WTC11 (cell line): ENCODE data around the gene HMCES. TPM values are rescaled to one million over a fixed set of nuclear protein-coding genes. Genes with fewer than 3 reads are reported as not detected.

Experiments
- ATAC-seq: fragments of 200-7000 bp; cut with Tn5 transposase; 2 replicates; pipeline ENCODE4 v1.10.0; 2021; ENCODE audit warnings: mild to moderate bottlenecking, moderate library complexity
- CTCF ChIA-PET: fragments of 300-600 bp; sonication (Branson Sonifier 250); formaldehyde crosslinking; loops from one replicate; lab custom pipeline; 2021; ENCODE audit warnings: antibody characterized with exemption; lab: Charles Lee
- POLR2A ChIA-PET: fragments of 350-600 bp; sonication (Branson Sonifier 250); formaldehyde crosslinking; loops from one replicate; lab custom pipeline; 2021; ENCODE audit warnings: antibody characterized with exemption; lab: Charles Lee
- DNase-seq: peaks from one replicate; pipeline ENCODE4 v3.0.0; 2021; ENCODE audit warnings: low spot score
- H3K27ac Mint-ChIP-seq: 2 replicates; pipeline ENCODE4 v1.8.0; 2021; ENCODE audit warnings: mixed read lengths
- H3K27me3 Mint-ChIP-seq: 2 replicates; pipeline ENCODE4 v1.8.0; 2021; ENCODE audit warnings: low read depth, mild to moderate bottlenecking, moderate library complexity, mixed read lengths
- H3K36me3 Mint-ChIP-seq: 2 replicates; pipeline ENCODE4 v1.8.0; 2021; ENCODE audit warnings: mixed read lengths
- H3K4me1 Mint-ChIP-seq: 2 replicates; pipeline ENCODE4 v1.8.0; 2022; ENCODE audit warnings: mixed read lengths
- H3K4me3 Mint-ChIP-seq: 2 replicates; pipeline ENCODE4 v1.8.0; 2021; ENCODE audit warnings: mild to moderate bottlenecking, moderate library complexity, mixed read lengths
- H3K9me3 Mint-ChIP-seq: 2 replicates; pipeline ENCODE4 v1.8.0; 2021; ENCODE audit warnings: mixed read lengths
- GTF2I ChIP-seq: fragments of 250-450 bp; sonication (Bioruptor Pico); conservative IDR thresholded peaks from 2 replicates; pipeline ENCODE4 v1.4.0; 2021; ENCODE audit warnings: mild to moderate bottlenecking
- NFE2L1 ChIP-seq: sonication (generic); formaldehyde crosslinking; IDR thresholded peaks from 2 replicates; pipeline ENCODE4 v1.8.1; 2023; ENCODE audit warnings: missing genetic modification reagents
- NR1H2 ChIP-seq: sonication (generic); formaldehyde crosslinking; IDR thresholded peaks from 2 replicates; pipeline ENCODE4 v1.9.0; 2021; ENCODE audit warnings: mild to moderate bottlenecking, moderate library complexity, missing genetic modification reagents
- NR2C2 ChIP-seq: sonication (generic); formaldehyde crosslinking; IDR thresholded peaks from 2 replicates; pipeline ENCODE4 v1.8.0; 2022; ENCODE audit warnings: mild to moderate bottlenecking, missing genetic modification reagents
- SOX15 ChIP-seq: fragments of 250-450 bp; sonication (Bioruptor Pico); IDR thresholded peaks from 2 replicates; pipeline ENCODE4 v1.9.0; 2021; ENCODE audit warnings: mild to moderate bottlenecking
- ZNF232 ChIP-seq: sonication (generic); formaldehyde crosslinking; IDR thresholded peaks from 2 replicates; pipeline ENCODE4 v1.8.0; 2022; ENCODE audit warnings: mild to moderate bottlenecking, missing genetic modification reagents
- total RNA-seq: library from RNA; stranded (reverse); gene quantifications from 3 replicates; pipeline ENCODE4 v1.2.3, GENCODE V29; 2021
- TF ChIP-seq, protein P1 (sequence below): sonication (generic); formaldehyde crosslinking; IDR thresholded peaks from 2 replicates; pipeline ENCODE4 v1.8.0; 2023; ENCODE audit warnings: mild to moderate bottlenecking, missing genetic modification reagents
- TF ChIP-seq, protein P2 (sequence below): fragments of 250-450 bp; sonication (Bioruptor Pico); conservative IDR thresholded peaks from 2 replicates; pipeline ENCODE4 v1.9.0; 2021; ENCODE audit warnings: mild to moderate bottlenecking
- TF ChIP-seq, protein P3 (sequence below): sonication (generic); formaldehyde crosslinking; IDR thresholded peaks from 2 replicates; pipeline ENCODE4 v1.8.1; 2022; ENCODE audit warnings: mild to moderate bottlenecking, missing genetic modification reagents, moderate library complexity, borderline replicate concordance
- TF ChIP-seq, protein P4 (sequence below): sonication (generic); formaldehyde crosslinking; IDR thresholded peaks from 2 replicates; pipeline ENCODE4 v1.8.1; 2022; ENCODE audit warnings: missing genetic modification reagents, borderline replicate concordance
- TF ChIP-seq, protein P5 (sequence below): fragments of 250-450 bp; sonication (Bioruptor Pico); IDR thresholded peaks from 2 replicates; pipeline ENCODE4 v1.9.0; 2021; ENCODE audit warnings: mild to moderate bottlenecking
- TF ChIP-seq, protein P6 (sequence below): sonication (generic); formaldehyde crosslinking; IDR thresholded peaks from 2 replicates; pipeline ENCODE4 v1.8.0; 2022; ENCODE audit warnings: mild to moderate bottlenecking, missing genetic modification reagents

HMCES gene
- total RNA-seq, 1 experiment from 2014 or later = 47.7 TPM

DNA sequence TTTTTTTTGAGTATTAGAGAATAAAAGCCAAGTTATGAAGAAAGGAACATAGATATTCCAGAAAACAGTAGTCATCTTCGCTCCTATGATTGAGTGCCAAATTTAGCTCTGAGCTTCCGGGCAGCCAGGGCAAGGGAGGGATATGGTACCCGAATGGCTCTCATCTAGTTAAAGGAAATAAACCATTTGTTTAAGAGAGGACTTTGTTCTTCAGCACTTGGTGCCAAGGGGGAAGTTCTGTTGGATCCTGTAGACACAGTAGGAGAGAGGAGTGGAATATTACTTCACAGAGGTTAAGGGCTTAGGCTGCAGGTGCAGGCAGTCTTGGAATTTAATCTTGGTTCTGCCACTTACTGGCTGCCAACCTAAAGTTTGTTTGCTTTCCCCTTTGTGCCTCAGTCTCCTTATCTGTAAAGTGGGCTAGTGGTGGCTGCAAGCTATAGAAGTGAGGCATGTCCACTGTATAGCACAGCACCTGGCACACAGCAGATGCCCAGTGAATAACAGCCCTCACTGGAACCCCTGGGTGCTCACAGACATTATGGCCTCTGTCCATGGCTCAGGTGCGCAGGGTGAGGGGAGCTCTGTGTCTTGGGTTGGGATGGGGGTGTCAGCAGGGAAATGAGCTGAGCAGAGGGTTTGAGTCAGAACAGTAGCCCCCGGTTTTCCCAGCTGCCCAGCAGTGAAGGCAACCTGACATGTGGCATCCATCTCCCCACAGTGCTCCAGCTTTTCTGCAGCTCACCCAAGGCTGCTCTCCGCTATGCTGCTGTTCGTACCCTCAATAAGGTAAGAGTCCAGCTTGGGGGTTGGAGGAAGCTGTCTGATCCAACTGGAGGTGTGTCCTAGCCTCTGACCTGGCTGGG lies 18.8 kb upstream of the HMCES start:
- ChIA-PET POLR2A (no interaction called here), CTCF (no interaction called here)

DNA sequence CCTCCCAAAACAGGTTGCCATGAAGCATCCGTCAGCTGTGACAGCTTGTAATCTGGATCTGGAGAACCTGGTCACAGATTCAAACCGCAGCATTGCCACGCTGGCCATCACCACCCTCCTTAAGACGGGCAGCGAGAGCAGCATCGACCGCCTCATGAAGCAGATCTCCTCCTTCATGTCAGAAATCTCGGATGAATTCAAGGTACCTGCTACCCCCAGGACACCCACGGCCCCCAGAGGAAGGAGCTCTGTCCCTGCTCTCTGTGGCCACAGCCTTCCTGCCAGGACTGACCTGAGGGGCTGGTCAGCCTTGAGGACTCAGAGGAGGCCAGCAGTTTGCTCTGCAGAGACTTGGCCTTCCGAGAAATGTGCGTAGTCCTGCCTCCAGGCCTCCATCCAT lies 18.1 kb upstream of the HMCES start:
- Mint-ChIP-seq H3K4me1 (no peaks in the 10 kb centered on the region), H3K27me3 (no peaks in the 10 kb centered on the region), H3K27ac (no peak overlapping the region), H3K9me3 (no peaks in the 10 kb centered on the region), H3K36me3 (peaks cover 87% of the 10 kb centered on the region), H3K4me3 (no peak overlapping the region)
- ChIA-PET CTCF (no interaction called here), POLR2A (no interaction called here)
- DNase-seq (no peak), ATAC-seq (no peak)
- TF ChIP-seq, protein P1, sequence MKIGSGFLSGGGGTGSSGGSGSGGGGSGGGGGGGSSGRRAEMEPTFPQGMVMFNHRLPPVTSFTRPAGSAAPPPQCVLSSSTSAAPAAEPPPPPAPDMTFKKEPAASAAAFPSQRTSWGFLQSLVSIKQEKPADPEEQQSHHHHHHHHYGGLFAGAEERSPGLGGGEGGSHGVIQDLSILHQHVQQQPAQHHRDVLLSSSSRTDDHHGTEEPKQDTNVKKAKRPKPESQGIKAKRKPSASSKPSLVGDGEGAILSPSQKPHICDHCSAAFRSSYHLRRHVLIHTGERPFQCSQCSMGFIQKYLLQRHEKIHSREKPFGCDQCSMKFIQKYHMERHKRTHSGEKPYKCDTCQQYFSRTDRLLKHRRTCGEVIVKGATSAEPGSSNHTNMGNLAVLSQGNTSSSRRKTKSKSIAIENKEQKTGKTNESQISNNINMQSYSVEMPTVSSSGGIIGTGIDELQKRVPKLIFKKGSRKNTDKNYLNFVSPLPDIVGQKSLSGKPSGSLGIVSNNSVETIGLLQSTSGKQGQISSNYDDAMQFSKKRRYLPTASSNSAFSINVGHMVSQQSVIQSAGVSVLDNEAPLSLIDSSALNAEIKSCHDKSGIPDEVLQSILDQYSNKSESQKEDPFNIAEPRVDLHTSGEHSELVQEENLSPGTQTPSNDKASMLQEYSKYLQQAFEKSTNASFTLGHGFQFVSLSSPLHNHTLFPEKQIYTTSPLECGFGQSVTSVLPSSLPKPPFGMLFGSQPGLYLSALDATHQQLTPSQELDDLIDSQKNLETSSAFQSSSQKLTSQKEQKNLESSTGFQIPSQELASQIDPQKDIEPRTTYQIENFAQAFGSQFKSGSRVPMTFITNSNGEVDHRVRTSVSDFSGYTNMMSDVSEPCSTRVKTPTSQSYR (CRISPR knock-in tag) = no peak
- TF ChIP-seq NR1H2 (CRISPR knock-in tag) = no peak
- TF ChIP-seq, protein P2, sequence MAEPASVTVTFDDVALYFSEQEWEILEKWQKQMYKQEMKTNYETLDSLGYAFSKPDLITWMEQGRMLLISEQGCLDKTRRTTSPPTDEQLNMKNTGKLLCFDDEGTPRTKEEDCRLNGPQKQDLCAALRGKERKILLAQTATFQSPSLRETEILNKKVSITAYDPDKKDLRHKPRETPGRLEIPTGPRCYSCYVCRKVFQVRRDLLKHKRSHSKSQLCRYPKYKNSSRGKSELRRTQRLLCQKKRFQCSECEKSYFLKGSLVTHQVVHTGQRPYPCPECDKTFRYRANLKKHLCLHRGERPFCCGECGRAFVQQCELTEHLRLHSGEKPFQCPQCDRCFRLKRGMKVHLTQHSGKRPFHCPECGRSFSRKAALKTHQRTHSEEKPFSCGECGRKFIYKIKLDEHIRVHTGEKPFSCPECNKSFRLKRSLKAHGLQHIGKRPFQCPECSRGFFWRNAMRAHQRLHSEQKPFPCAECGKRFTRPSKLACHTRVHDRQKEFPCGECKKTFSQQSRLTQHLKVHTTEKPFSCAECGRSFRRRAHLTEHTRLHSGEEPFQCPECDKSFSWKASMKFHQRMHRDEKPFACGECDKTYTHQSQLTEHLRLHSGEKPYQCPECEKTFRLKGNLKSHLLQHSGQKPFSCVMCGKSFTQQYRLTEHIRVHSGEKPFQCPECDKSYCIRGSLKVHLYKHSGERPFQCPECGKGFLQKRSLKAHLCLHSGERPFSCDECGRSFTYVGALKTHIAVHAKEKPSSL (CRISPR knock-in tag) = no peak
- no peak for TF ChIP-seq GTF2I
- TF ChIP-seq, protein P3, sequence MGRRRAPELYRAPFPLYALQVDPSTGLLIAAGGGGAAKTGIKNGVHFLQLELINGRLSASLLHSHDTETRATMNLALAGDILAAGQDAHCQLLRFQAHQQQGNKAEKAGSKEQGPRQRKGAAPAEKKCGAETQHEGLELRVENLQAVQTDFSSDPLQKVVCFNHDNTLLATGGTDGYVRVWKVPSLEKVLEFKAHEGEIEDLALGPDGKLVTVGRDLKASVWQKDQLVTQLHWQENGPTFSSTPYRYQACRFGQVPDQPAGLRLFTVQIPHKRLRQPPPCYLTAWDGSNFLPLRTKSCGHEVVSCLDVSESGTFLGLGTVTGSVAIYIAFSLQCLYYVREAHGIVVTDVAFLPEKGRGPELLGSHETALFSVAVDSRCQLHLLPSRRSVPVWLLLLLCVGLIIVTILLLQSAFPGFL (CRISPR knock-in tag) = no peak
- TF ChIP-seq SOX15 (CRISPR knock-in tag) = no peak
- no peak for TF ChIP-seq ZNF232

More for the DNA sequence above, 18.8 kb upstream of the HMCES start:
- peaks cover 85% of the 10 kb centered on the region for H3K36me3 Mint-ChIP-seq
- ATAC-seq (no peak), DNase-seq (no peak)
- no peaks in the 10 kb centered on the region for H3K27me3 Mint-ChIP-seq
- H3K9me3 Mint-ChIP-seq = no peaks in the 10 kb centered on the region
- no peak overlapping the region for H3K27ac Mint-ChIP-seq
- H3K4me3 Mint-ChIP-seq = no peak overlapping the region
- no peaks in the 10 kb centered on the region for H3K4me1 Mint-ChIP-seq
- TF ChIP-seq NR2C2 (no peak), NFE2L1 (CRISPR knock-in tag) (no peak)
- TF ChIP-seq, protein P4, sequence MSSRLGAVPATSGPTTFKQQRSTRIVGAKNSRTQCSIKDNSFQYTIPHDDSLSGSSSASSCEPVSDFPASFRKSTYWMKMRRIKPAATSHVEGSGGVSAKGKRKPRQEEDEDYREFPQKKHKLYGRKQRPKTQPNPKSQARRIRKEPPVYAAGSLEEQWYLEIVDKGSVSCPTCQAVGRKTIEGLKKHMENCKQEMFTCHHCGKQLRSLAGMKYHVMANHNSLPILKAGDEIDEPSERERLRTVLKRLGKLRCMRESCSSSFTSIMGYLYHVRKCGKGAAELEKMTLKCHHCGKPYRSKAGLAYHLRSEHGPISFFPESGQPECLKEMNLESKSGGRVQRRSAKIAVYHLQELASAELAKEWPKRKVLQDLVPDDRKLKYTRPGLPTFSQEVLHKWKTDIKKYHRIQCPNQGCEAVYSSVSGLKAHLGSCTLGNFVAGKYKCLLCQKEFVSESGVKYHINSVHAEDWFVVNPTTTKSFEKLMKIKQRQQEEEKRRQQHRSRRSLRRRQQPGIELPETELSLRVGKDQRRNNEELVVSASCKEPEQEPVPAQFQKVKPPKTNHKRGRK (CRISPR knock-in tag) = no peak
- TF ChIP-seq, protein P5, sequence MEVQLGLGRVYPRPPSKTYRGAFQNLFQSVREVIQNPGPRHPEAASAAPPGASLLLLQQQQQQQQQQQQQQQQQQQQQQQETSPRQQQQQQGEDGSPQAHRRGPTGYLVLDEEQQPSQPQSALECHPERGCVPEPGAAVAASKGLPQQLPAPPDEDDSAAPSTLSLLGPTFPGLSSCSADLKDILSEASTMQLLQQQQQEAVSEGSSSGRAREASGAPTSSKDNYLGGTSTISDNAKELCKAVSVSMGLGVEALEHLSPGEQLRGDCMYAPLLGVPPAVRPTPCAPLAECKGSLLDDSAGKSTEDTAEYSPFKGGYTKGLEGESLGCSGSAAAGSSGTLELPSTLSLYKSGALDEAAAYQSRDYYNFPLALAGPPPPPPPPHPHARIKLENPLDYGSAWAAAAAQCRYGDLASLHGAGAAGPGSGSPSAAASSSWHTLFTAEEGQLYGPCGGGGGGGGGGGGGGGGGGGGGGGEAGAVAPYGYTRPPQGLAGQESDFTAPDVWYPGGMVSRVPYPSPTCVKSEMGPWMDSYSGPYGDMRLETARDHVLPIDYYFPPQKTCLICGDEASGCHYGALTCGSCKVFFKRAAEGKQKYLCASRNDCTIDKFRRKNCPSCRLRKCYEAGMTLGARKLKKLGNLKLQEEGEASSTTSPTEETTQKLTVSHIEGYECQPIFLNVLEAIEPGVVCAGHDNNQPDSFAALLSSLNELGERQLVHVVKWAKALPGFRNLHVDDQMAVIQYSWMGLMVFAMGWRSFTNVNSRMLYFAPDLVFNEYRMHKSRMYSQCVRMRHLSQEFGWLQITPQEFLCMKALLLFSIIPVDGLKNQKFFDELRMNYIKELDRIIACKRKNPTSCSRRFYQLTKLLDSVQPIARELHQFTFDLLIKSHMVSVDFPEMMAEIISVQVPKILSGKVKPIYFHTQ (CRISPR knock-in tag) = no peak
- TF ChIP-seq, protein P6, sequence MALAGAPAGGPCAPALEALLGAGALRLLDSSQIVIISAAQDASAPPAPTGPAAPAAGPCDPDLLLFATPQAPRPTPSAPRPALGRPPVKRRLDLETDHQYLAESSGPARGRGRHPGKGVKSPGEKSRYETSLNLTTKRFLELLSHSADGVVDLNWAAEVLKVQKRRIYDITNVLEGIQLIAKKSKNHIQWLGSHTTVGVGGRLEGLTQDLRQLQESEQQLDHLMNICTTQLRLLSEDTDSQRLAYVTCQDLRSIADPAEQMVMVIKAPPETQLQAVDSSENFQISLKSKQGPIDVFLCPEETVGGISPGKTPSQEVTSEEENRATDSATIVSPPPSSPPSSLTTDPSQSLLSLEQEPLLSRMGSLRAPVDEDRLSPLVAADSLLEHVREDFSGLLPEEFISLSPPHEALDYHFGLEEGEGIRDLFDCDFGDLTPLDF (CRISPR knock-in tag) = no peak
- TF ChIP-seq, all 79 proteins: peak for 0
